ENCODE measurements around the gene CMTM2. TPM values are rescaled to one million over a fixed set of nuclear protein-coding genes. Genes with fewer than 3 reads are reported as not detected.

The CMTM2 gene
- total and polyA plus RNA-seq, 2 experiments from 2014 or later: 0.88 TPM; not detected in 1

DNA sequence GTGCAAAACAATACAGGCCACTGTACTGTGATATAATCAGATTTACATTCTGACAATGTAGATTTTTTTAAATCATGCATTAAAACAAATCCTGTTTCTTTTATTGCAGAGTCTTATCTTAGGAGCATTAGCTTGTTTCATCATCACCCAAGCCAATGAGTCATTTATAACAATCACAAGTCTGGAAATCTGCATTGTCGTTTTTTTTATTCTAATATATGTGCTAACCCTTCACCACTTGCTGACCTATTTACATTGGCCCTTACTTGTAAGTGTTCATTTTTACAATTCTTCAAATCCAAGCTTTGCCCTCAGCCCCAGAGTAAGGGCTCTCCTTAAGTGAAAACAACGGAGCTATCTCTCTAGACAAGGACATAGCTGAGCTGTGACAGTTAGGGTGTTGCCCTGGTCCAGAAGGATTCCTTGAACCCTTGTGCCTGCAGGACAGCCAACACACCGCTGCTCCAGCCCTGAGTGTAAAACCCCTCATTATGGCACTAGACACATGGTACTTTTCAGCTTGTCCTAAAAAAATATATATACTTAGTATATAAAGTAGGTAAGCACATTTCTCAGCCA is 9.3 kb upstream of the CMTM2 start:
- H3K4me1 ChIP-seq (ENCODE audit: low read depth): peaks cover 1% of the 10 kb centered on the region
- TF ChIP-seq, protein P1, sequence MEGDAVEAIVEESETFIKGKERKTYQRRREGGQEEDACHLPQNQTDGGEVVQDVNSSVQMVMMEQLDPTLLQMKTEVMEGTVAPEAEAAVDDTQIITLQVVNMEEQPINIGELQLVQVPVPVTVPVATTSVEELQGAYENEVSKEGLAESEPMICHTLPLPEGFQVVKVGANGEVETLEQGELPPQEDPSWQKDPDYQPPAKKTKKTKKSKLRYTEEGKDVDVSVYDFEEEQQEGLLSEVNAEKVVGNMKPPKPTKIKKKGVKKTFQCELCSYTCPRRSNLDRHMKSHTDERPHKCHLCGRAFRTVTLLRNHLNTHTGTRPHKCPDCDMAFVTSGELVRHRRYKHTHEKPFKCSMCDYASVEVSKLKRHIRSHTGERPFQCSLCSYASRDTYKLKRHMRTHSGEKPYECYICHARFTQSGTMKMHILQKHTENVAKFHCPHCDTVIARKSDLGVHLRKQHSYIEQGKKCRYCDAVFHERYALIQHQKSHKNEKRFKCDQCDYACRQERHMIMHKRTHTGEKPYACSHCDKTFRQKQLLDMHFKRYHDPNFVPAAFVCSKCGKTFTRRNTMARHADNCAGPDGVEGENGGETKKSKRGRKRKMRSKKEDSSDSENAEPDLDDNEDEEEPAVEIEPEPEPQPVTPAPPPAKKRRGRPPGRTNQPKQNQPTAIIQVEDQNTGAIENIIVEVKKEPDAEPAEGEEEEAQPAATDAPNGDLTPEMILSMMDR (IDR thresholded peaks at IDR 0.05; ENCODE audit: low read depth, low read length): no peak
- no peak overlapping the region for H3K4me3 ChIP-seq
- H3K36me3 ChIP-seq: no peaks in the 10 kb centered on the region
- no peak overlapping the region for H3K27ac ChIP-seq
- H3K27me3 ChIP-seq: no peaks in the 10 kb centered on the region
- peak in 1 of 2 donors; percentile 80 for DNase-seq (ENCODE audit: low read depth in 1 of 2, low spot score in 1 of 2)
- no peaks in the 10 kb centered on the region for H3K9me3 ChIP-seq (ENCODE audit: low read depth)

GRCh38 chr16:66572356-66572755 is 6.9 kb upstream of the CMTM2 start:
- H3K9me3 ChIP-seq (ENCODE audit: low read depth): no peaks in the 10 kb centered on the region
- H3K4me3 ChIP-seq: no peak overlapping the region
- no peaks in the 10 kb centered on the region for H3K36me3 ChIP-seq
- H3K4me1 ChIP-seq (ENCODE audit: low read depth): no peaks in the 10 kb centered on the region
- TF ChIP-seq, protein P1 (IDR thresholded peaks at IDR 0.05; ENCODE audit: low read depth, low read length): no peak
- H3K27ac ChIP-seq: no peak overlapping the region
- DNase-seq (ENCODE audit: low read depth in 1 of 2, low spot score in 1 of 2): no peak
- H3K27me3 ChIP-seq: peaks cover 7% of the 10 kb centered on the region

DNA sequence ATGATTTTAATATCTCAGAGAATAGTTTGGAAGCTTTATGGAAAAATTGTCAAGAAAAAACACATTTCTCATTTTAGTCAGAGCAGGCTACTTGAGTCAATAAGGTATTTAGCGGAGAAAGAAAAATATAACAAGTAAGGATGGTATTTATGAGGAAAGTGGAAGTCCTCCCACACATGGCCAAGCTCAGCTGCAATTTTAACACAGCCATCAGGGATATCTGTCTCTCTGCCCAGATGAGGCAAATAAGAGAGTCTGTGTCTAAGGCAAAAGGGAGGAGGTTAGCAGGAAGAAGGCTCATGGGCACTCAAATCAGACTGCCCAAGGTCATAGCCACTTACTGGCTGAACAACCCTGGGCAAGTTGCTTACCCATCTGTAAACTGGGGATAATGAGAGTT is 5.2 kb upstream of the CMTM2 start:
- no peaks in the 10 kb centered on the region for H3K9me3 ChIP-seq (ENCODE audit: low read depth)
- H3K36me3 ChIP-seq: no peaks in the 10 kb centered on the region
- H3K4me1 ChIP-seq (ENCODE audit: low read depth): no peaks in the 10 kb centered on the region
- no peak overlapping the region for H3K4me3 ChIP-seq
- H3K27me3 ChIP-seq: peaks cover 24% of the 10 kb centered on the region
- TF ChIP-seq, protein P1 (IDR thresholded peaks at IDR 0.05; ENCODE audit: low read depth, low read length): no peak
- peak in 1 of 2 donors; percentile 37 for DNase-seq (ENCODE audit: low read depth in 1 of 2, low spot score in 1 of 2)
- no peak overlapping the region for H3K27ac ChIP-seq

DNA sequence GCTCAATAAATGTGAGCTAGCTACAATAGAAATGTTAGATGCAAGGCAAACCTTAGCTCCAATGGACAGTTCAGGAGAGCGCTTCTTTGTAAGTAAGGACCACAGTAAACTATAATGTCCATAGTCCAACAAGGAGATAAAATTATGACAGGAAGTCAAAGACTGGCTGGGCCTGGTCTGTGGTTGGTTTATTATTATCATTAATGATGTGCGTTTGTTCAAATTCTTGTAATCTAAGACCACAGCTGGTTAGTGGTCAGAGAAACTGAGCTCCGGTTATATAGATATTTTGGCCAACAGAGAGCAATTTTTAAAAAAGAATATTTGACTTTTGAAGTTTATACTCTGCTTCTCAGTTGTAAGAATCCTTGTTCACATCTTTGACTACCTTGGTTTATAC is 4.7 kb upstream of the CMTM2 start:
- Histone ChIP-seq H3K4me3 (no peak overlapping the region), H3K27ac (no peak overlapping the region), H3K27me3 (peaks cover 29% of the 10 kb centered on the region), H3K4me1 (ENCODE audit: low read depth) (no peaks in the 10 kb centered on the region), H3K9me3 (ENCODE audit: low read depth) (no peaks in the 10 kb centered on the region), H3K36me3 (no peaks in the 10 kb centered on the region)
- TF ChIP-seq, protein P1 (IDR thresholded peaks at IDR 0.05; ENCODE audit: low read depth, low read length): no peak
- no peak for DNase-seq (ENCODE audit: low read depth in 1 of 2, low spot score in 1 of 2)

DNA sequence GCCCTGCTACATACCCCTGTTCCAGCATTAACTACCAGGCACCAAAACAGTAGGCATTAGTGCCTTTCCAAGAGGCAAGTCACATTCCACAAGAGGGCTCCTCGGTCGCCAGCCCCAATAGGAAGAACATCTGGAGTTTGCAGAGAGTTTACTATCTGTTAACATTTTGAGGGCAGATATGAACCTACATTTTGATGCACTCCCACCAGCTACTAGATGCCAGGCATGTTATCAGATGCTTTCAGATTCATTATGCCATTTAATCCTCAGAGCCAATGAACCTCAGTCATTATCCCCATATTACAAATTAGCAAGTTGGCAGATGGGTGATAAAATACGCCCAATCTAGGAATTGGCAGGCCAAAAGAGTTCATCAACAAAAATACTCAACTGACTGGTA is 4.2 kb upstream of the CMTM2 start:
- Histone ChIP-seq H3K27ac (no peak overlapping the region), H3K9me3 (ENCODE audit: low read depth) (no peaks in the 10 kb centered on the region), H3K4me1 (ENCODE audit: low read depth) (no peaks in the 10 kb centered on the region), H3K27me3 (peaks cover 34% of the 10 kb centered on the region), H3K4me3 (no peak overlapping the region), H3K36me3 (no peaks in the 10 kb centered on the region)
- DNase-seq (ENCODE audit: low read depth in 1 of 2, low spot score in 1 of 2): no peak
- TF ChIP-seq, protein P1 (IDR thresholded peaks at IDR 0.05; ENCODE audit: low read depth, low read length): no peak

All from cardiac muscle cell (in vitro differentiated cells and primary cell).